ENCODE results near the gene GTF2A1L.

GTF2A1L gene

DNA sequence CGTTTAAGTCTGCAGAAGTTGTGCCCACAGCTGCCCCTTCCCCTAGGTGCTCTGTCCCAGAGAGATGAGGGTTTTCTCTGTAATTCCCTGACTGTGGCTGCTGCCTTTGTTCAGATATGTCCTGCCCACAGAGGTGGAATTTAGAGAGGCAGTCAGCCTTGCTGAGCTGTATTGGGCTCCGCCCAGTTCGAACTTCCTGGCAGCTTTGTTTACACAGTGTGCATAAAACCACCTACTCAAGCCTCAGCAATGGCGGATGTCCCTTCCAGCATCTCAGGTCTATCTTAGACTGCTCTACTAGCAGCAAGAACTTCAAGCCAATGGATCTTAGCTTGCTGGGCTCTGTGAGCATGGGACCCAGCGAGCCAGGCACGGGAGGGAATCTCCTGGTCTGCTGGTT is 89.8 kb downstream of the GTF2A1L start:
- no peak for DNase-seq

DNA sequence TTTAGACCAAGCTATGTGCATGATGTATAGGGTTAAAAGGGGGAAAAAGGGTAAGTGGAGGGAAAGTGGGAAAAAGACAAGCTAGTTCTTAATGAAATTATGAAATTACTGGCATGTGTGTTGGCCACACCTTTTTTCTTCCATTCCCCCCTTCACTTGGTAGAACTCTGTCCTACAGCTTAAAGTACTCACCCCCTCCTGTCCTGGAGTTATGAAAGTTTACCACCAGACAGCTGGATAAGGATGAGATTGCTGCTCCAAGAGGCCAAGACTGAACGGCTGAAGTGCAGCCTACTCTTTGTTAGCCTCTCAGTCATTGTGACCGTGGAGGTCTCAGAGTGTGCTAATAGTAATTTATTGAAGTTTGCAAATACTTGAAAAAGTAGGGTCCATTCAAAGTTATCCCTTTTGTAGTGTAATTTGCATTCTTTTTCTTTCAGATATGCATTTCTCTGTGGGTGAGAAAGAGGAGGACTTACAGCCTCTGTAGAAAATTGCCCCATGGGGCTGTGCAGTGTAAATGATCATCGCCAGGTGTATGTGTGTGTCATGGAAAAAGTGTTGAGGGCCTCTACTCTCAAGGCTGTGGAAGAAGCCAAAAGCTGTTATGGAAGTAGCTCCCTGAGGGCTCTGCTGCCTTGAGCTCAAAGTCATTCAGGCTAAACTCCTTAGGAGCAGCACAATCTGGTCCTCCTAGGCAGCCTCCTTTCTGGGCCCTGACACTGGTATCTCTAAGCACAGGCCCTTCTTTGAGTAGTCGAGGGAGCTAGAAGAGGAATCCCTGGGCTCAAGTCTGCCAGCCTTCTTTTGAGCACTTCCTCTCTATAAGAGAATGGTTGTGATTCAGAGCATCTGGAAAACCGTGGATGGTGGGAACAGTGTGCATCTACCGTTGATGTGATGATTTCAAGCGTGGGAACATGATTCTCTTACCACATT is 91.7 kb downstream of the GTF2A1L start:
- no peak for DNase-seq

DNA sequence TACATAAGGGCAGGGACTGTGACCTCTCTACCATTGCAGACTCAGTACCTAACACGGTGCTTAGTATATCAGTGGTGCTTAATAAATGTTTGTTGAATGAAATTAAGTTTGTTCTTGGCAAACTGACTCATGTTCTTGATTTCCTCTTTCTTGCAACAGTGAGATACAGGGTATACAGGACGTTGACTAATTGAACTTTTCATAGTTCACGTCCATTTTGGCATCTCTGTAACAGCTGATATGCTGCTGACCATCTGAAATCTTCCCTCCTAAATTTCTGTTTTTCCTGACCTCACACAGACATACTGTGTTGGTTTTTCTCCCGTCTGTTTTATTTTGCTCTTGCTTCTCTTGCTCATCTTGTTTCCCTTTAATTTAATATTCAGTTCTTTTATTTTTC is 93.7 kb downstream of the GTF2A1L start:
- DNase-seq, result no peak

DNA sequence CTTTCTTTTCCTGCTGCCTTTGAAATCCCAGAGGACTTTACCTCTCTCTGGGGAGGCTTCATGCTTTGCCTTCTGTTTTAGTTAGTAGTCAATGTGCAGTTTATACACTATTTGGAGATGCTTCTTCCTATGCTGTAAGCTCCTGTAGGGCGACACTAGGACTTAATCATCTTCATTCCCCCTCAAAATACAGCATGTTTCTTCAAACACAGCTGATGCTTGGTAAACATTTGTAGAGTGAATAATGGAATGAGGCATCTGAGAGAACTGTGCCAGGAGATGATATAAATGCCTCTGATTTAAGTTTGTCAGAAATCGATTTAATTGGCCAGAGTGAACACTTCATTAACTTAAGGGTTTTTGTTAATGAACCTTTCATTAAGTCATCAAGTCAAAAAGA is 94.5 kb downstream of the GTF2A1L start:
- DNase-seq, result no peak

DNA sequence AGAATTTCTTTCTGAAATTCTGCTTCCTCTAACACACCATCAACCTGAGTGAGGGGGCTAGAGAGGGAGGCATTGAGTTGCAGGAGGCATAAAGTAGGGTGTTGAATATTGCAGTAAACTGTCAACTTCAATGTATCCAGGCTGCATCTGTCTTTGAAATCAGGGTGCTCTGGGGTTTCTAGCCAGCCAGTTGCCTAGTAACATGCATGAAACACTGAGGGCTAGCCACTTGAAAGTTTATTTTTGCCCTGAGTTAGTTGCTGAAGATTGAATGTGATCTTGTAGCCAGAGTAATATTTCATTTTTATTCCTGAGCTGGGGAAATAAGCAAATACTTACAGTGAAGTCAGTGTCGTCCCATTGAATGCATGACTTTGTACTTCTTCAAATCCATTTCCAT is 96.0 kb downstream of the GTF2A1L start:
- no peak for DNase-seq

DNA sequence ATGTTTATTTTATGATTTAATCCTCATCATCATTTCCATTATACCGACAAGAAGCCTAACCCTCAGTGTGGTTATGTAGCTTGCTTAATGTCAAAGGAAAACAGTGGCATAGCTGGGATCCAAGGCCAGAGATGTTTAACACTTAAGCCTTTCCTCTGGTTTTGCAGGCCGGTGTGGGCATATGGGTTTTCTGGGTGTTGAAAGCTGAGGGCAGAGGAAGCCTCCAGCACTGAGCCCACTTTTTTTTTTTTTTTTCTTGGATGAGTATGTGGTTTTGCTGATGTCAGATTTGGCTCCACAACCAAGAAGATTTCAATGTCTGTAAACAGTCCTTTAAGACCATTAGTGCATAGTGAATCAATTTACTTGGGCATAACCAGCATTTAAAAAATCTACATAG is 96.6 kb downstream of the GTF2A1L start:
- no peak for DNase-seq

DNA sequence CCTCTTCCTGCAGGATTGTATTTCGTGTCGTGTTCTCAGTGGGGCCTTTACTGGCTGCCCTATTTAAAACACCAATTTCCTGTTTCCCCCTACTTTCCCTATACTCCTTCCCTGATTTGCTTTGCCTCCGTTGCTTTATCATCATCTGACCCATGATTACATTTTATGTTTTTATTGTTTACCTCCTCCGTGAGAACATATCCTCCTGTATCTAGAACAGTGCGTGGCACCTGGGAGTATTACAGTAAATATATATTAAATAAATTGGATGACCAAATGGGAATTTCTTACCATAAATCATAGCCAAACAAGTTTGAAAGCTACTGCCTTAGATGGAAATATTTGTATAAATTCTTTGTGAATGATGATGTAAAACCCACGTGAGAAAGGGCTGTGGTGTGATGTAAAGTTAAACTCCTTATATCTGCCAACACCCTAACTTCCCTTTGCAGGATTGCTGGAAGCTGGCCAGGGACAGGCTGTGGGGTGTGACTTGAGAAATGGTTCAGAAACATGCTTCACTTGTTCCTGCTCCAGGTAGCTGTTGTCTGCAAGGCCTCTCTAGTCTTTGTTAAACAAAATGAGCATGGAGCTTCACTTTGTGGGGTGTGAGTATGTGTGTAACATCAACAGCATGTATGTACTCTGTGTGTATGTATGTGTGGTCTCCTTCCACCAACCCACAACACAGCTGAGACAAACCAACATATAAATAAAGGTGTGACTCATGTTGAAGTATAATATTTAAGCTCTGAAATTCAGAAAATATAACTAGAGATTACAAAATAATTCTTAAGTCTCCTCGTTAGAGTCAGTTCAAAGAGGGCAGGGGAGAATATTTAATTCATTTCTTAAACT is 97.6 kb downstream of the GTF2A1L start:
- no peak for DNase-seq

DNA sequence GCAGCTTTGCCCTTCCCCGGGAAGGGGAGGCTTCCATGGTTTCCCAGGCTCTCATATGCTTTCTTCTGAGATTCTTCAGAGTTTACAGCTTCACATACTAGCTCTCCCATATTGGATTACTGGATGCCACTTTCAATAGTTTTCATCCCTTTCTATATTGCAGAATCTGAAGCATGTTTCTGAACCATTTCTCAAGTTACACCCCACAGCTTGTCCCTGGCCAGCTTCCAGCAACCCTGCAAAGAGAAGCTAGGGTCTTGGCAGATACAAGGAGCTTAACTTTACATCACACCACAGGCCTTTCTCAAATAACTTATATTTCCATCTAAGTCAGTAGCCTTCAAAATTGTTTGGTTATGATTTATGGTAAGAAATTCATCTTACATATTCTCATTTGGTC is 98.3 kb downstream of the GTF2A1L start:
- DNase-seq, result no peak

DNA sequence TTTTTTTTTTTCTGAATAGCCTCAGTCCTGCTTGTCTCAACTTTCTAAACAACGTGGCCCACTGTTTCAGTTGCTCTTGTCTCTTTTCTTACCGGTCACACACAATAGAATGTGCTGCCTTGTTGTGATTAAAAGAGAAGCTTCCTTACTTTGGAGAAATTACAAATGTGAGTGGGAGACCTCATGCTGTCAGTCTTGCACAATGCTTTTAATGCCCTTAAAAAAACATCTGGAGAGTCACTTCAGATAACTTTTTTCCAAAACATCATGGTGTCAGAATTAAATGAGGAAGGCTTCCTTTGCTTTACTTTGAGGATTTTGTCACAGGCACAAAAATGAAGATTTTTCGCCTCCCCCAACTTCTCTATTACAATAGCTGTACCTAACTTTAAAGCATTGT is 100.2 kb downstream of the GTF2A1L start:
- DNase-seq, result no peak

DNA sequence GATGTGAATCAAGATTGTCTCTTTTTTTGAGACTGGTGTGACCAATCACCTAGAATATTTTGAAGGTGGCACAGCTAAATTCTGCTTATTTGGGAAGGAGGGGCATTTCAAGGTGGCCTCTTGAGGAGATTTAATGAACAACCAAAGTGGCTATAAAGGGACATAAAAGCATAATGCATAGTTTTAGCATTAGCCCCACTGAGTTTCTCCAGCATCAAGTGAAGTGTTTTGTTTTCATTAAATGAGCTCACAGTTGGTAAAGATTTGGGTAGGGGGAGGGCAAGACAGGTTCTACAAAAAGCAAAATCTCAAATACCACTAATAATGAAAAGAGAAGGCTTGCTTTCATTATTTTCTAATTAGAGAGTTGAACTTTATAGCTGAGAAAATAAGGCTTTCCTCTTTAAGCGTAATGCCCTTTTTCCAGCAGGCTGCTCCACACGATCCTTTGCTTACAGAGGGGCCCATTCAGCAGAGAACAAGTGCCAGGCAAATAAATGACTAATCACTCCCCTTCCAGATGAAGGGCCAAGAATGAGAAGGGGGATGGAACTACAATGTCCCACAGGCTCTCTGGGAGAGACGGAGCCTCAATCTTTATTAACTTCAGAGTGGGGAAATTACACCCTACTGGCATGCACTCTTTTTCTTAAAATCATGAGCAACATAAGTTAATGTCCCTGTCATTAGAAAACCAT is 102.0 kb downstream of the GTF2A1L start:
- no peak for DNase-seq

DNA sequence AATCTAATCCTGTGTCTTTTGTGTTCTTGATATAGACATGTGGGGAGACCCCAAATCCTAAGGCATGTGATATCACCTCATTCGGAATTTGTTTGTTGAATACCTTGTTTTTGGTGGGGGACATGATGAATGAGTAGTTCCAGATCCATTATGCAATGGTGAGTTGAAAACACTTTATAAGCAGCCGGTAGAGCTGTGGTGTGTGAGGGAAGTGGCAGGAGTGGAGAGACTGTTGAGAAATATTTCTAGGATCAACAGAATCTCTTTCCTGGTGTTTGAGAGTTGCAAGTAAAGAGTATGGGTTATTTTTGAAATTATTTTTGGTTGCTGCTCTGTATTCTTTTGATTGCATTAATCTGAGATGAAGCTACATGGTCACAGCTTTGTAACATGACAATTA is 103.5 kb downstream of the GTF2A1L start:
- DNase-seq, result no peak

DNA sequence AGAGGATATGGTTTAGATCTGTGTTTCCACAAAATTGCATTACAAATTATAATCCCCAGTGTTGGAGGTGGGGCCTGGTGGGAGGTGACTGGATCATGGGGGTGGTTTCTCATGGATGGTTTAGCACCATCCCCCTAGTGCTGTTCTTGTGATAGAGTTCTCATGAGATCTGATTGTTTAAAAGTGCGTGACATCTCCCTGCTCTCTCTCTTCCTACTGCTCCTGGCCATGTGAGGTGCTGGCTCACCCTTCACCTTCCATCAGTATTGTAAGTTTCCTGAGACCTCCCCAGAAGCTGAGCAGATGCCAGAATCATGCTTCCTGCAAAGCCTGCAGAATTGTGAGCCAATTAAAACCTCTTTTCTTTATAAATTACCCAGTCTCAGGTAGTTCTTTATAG is 104.7 kb downstream of the GTF2A1L start:
- no peak for DNase-seq

DNA sequence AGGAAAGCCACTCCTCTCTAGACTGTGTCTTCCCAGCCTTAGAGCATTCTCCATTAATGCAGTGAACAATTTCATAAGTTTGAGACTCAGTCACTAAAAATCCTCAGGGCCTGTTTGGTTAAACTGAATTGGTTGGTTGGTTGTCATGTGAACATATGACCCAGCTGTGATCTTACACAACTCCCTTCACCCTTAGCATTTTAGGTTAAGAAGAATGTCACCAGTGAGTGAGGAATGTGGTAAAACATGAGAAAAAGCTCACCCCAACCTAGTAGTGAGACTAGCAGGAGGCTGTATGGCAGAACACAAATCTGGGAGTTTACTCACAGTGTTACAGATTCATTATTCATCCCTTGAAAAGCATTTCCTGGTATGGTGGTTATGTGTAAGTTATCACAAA is 105.5 kb downstream of the GTF2A1L start:
- DNase-seq, result no peak

DNA sequence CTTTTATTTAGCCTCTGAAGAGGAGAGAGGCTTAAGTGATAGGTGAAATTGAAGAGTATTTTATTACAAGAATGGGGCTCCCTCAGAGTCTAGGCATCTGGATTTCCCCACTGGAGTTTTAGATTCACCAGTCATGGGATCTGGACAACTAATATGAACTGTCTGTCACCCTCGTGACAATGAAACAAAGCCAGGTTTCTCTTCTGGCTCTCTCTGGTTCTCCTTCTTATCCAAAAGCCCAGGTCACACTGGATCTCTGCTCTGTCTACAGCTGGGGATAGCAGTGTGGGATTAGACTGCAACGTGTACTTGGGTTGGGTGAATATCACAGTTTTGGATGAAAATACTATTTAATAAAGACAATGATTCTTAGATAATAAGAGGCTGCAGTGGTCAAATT is 106.6 kb downstream of the GTF2A1L start:
- no peak for DNase-seq

DNA sequence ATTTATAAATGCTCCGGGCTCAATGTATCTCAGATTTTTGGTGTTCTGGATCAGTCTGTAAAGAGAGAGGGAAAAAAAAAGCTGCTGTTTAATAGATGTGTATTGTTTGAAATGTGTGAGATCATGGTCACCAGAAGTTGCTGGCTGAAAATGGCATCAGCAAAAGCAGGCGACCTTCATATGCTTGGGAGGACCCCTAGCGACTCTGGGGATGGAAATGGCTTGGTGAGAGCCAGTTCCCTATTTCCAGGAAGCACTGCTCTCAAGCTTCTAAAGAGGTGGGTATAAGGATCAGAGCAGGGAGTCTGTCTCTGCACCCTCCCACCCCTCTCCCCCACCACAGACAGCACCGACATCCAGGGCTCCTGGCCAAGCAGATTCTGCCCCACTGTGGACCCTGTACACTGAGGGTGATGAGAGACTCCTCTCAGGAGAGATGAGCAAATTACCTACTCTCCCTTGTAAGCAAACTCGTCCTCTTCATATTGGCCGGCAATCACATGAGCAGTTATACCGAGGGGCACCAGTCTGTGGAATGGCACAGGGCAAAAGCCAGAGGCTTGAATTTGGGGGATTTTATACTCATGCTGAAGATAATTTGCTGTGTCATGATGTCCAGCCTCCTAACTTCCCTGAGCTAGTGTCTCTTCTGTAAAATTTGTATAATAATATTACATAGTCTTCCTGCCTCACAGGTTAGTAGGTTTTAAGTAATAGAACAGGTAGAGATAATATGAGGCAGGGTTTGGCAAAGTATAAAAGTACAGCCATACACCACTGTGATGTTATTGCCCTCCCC is 108.2 kb downstream of the GTF2A1L start:
- no peak for DNase-seq

DNA sequence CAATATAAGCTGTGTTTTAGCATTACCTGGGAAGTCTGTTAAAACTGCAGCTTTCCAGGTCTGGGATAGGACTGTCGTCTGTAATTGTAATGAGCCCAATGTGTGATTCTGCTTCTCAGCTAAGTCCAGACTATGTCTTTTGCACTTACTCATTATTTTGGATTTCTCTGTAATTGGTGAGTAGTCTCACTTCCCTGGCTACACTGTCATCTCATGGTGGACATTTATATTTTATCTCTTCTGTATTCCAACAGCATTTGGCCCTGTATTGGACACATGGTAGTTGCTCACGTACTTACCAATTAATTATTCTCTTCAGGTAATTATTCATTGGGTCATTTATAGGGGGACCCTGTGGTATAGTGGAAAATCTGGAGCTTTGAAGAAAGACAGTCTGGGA is 109.9 kb downstream of the GTF2A1L start:
- no peak for DNase-seq

DNA sequence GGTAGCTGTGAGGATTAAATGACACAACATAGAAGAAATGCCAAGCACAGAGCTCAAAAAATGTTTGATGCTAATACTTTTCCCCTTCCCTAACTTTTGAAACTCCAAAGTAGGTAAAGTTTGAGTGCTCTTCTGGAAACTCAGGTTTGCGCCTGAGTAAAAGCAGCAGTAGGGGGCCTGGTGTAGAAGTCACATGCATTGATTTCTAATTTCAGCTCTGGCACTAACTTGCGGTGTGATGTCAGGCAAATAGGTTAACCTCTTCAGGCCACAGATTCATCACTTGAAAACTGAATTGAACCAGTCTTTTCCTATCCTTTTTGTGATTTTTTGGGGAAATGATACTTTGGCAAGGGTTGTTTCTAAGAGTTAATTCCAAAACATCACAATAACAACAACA is 110.6 kb downstream of the GTF2A1L start:
- no peak for DNase-seq

DNA sequence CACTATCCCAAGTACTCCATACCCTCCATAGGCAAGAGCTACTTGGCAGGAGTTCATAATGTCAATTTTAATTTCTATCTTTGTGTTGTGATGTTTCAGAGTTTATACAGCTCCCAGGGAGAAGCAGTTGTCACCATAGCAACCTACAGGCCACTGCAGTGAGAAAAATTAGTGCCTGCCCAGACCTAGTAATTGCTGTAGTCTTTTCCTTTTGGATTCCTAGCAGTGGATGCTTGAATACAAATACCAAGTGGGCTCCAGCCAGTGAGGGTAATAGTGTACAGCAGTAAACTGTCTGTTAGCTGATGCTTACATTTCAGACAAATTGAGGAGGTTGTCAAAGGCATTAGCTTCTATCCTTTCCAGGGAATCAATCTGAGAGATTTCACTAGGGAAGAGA is 111.2 kb downstream of the GTF2A1L start:
- no peak for DNase-seq
